Activated CD4-positive, alpha-beta T cell treated with anti-CD3 and anti-CD28 coated beads for 36 hours (primary cell): ENCODE measurements around the gene AMHR2. TPM values are rescaled to one million over a fixed set of nuclear protein-coding genes. Genes with fewer than 3 reads are reported as not detected.

Experiments used
- ATAC-seq: fragments of 200-7000 bp; cut with Tn5 transposase; one replicate; pipeline ENCODE4 v1.10.0; 2021; ENCODE audit warnings: mild to moderate bottlenecking, moderate library complexity
- CTCF ChIA-PET: fragments of 350-600 bp; sonication (Branson Sonifier 250); formaldehyde crosslinking; loops from one replicate; lab custom pipeline; 2021; ENCODE audit warnings: antibody characterized with exemption; lab: Charles Lee
- POLR2A ChIA-PET: fragments of 350-600 bp; sonication (Branson Sonifier 250); formaldehyde crosslinking; loops from one replicate; lab custom pipeline; 2021; ENCODE audit warnings: antibody characterized with exemption, inconsistent platforms; lab: Charles Lee
- DNase-seq: peaks from one replicate; pipeline ENCODE4 v3.0.0-alpha.2; 2020
- H3K27ac Mint-ChIP-seq: one replicate; pipeline ENCODE4 v1.8.0; 2021; ENCODE audit warnings: mixed read lengths
- H3K27me3 Mint-ChIP-seq: one replicate; pipeline ENCODE4 v1.8.0; 2021; ENCODE audit warnings: mixed read lengths
- H3K36me3 Mint-ChIP-seq: one replicate; pipeline ENCODE4 v1.8.0; 2021; ENCODE audit warnings: low read depth, mixed read lengths
- H3K4me1 Mint-ChIP-seq: one replicate; pipeline ENCODE4 v1.8.0; 2021; ENCODE audit warnings: mixed read lengths
- H3K4me3 Mint-ChIP-seq: one replicate; pipeline ENCODE4 v1.8.0; 2021; ENCODE audit warnings: mild to moderate bottlenecking, moderate library complexity, mixed read lengths
- H3K9me3 Mint-ChIP-seq: one replicate; pipeline ENCODE4 v1.8.0; 2021; ENCODE audit warnings: low read depth, mixed read lengths
- intact Hi-C, 2 experiments: fragments of 100-400 bp; cut with DNase I in 1 of 2; cut with micrococcal nuclease in 1 of 2; formaldehyde crosslinking; loops; one replicate each; pipeline versions ENCODE4 v1.14.2 to v1.15.1; 2022 to 2024; cut with DNase I, micrococcal nuclease
- total RNA-seq, 2 experiments: library from RNA; stranded (reverse); gene quantifications; one replicate each; pipeline ENCODE4 v1.2.3, GENCODE V29; 2021

AMHR2 gene
- total RNA-seq, 2 experiments from 2014 or later = not detected

DNA sequence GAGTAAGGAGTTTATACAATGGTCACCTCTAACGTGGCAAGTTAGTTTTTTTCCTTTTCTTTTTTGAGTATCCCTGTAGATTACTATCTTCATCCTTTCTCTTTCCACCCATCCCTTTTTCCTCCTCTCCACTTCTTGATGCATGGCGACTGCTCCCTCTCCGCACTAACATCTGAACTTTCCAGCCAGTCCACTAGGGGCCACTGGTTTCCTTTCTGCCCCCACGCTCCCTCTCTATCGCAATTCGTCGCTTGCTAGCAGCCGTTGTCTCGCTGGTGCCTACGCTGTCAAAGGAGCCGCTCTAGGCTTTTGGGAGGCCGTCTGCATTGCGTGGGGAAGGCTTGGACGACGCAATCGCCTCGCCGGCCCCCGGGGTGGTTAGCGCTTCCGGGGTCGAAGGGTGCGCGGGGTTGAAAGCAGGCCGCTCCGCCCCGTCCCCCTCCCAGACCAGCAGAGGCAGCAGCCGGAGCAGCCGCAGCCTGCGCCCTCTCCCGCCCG is 28.1 kb downstream of the AMHR2 start, which contains the start of gene PCBP2:
TSS of gene PCBP2 (plus strand) at position 442 of the 498 bp plus-strand sequence. CDS start 2,699 bp downstream, outside the sequence.
- CTCF ChIA-PET = interaction anchor here (0.6 to 1.6 kb wide), 9 partner anchors 10 to 273 kb away, joined by 3 to 8 read pairs (median 3); partner anchors contain the start of genes AAAS and PRR13
- peak; percentile 97 for ATAC-seq
- H3K27ac Mint-ChIP-seq = peak within 1 kb of the TSS; percentile 96
- intact Hi-C loops = loop anchor here (1.0 to 5.0 kb wide), 16 partner anchors 10 to 826 kb away; partner anchors contain the start of genes PRR13 (in 2 of the 2), TARBP2 (in 2 of the 2), AAAS (in 1 of the 2) and ATF7 (in 1 of the 2)
- H3K27me3 Mint-ChIP-seq = no peaks in the 10 kb centered on the region
- POLR2A ChIA-PET = no interaction called here
- H3K4me1 Mint-ChIP-seq = peaks cover 27% of the 10 kb centered on the region
- H3K36me3 Mint-ChIP-seq = peaks cover 50% of the 10 kb centered on the region
- H3K4me3 Mint-ChIP-seq = peak within 1 kb of the TSS; percentile 94
- no peaks in the 10 kb centered on the region for H3K9me3 Mint-ChIP-seq
- DNase-seq = peak; percentile 99

DNA sequence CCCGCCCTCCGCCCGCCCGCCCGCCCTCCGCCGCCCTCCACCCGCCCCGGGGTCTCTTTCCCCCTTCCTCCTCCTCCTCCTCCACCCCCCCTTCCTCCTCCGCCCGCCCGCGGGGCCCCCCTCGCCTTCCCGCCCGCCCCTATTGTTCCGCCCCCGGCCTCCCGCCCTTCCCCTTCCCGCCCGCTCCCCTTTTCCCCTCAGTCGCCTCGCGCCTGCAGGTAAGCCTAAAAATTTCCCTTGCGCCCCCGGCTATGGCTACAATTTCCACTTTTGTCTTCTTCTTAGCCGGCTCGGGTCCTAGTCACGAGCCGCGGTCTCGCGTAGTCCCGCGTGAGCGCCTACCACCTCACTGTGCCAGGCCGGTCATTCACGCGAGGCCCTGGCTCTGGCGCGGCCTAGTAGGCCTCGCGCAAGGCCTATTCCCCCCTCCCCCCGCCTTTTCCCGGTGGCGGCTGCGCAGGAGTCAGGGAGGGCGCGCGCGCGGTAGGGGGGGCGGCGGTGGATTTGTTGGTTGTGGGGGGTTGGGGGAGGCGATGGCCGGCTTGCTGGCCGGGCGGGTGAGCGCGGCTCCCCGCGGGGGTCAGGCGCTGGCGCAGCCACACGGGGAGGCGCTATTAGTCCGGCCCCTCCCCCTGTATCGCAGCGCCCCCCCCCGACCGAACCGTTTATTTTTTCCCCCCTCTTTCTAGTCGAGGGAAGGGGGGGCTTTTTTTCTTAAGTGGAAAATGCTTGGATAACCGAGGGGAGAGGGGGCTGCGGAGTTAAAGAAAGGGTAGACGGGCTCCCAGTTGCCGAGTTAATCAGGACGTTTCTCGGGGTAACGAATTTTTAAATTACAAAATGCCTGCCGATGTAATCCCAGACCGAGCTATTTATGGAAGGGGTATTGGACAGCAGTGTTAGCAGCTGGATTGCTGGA is 28.8 kb downstream of the AMHR2 start:
- ATAC-seq (peak; percentile 14), DNase-seq (peak; percentile 84)
- H3K4me1 Mint-ChIP-seq = peaks cover 27% of the 10 kb centered on the region
- ChIA-PET POLR2A (interaction anchor here (0.6 kb wide), 1 partner anchor 22 kb away, joined by 6 read pairs; no protein-coding TSS in a partner anchor), CTCF (interaction anchor here (0.6 to 4.5 kb wide), 7 partner anchors 10 to 131 kb away, joined by 3 to 32 read pairs (median 3); no protein-coding TSS in a partner anchor)
- H3K9me3 Mint-ChIP-seq = no peaks in the 10 kb centered on the region
- H3K4me3 Mint-ChIP-seq = peak overlapping the region; percentile 94
- H3K27ac Mint-ChIP-seq = peak overlapping the region; percentile 96
- peaks cover 51% of the 10 kb centered on the region for H3K36me3 Mint-ChIP-seq
- intact Hi-C loops = loop anchor here (1.0 to 5.0 kb wide), 10 partner anchors 16 to 825 kb away; partner anchors contain the start of genes TARBP2 (in 2 of the 2), EIF4B (in 1 of the 2), MYG1 (in 1 of the 2) and PFDN5 (in 1 of the 2)
- no peaks in the 10 kb centered on the region for H3K27me3 Mint-ChIP-seq

DNA sequence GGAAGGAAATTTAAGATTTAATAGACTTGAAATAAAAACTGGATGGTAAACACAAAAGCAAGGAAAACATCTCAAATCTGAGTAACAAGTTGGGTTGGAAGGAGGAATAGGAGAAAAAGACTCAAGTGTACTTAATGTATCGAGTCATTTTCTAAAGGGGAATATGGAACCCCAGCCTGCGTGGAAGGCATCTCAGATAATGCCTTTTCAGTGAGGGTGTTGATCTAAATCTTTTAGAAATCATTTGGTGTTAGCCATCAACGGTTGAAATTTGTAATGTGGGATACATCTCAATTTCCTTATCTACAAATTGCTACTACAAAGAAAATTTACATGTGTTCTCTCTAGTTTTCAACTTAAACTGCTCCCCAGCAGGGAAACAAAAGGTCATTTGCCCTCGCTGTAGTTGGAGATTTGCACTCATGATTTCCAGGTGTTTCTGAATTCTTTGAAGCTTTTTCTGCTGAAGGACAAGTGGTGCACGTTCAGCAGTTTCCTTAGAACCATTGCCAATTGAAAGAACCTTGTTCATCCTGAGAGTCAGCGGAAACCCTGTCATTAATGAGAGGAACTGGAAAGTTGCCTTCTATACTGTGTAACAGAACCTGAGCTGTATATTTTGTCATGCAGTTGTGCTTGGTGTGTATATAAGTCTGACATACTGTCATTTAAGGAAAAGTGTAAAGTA is 30.4 kb downstream of the AMHR2 start:
- ChIA-PET POLR2A (interaction anchor here (0.7 to 3.6 kb wide), 5 partner anchors 11 to 75 kb away, joined by 3 to 19 read pairs (median 11); partner anchors contain the start of gene SP1), CTCF (interaction anchor here (0.6 to 4.5 kb wide), 5 partner anchors 22 to 667 kb away, joined by 3 to 32 read pairs (median 3); partner anchors contain the start of genes AAAS and SP1)
- intact Hi-C loops = loop anchor here (2.0 to 5.0 kb wide), 6 partner anchors 15 to 823 kb away; partner anchors contain the start of gene TARBP2 (in 1 of the 2)
- H3K4me1 Mint-ChIP-seq = peaks cover 31% of the 10 kb centered on the region
- no peak for DNase-seq
- no peaks in the 10 kb centered on the region for H3K9me3 Mint-ChIP-seq
- peak overlapping the region; percentile 94 for H3K4me3 Mint-ChIP-seq
- peaks cover 53% of the 10 kb centered on the region for H3K36me3 Mint-ChIP-seq
- no peak for ATAC-seq
- peak overlapping the region; percentile 62 for H3K27ac Mint-ChIP-seq
- no peaks in the 10 kb centered on the region for H3K27me3 Mint-ChIP-seq

DNA sequence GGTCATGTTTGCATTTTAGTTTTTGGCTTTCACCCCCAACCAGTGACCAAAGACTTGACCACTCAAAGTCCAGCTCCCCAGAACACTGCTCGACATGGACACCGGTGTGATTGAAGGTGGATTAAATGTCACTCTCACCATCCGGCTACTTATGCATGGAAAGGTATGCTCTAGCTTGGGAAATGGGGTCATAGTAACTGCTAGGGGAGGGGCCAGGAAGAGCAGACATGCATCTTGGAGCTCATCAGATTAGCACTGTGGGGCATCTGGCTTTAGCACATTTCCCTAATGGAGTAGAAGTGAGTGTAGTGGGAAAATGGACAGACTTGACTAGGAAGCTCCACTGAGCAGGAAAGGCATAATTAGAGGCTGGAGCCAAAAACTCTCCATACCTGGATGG is 31.1 kb downstream of the AMHR2 start:
- DNase-seq (no peak), ATAC-seq (no peak)
- Mint-ChIP-seq H3K36me3 (peaks cover 56% of the 10 kb centered on the region), H3K27me3 (no peaks in the 10 kb centered on the region), H3K4me3 (peak overlapping the region; percentile 94), H3K27ac (peak overlapping the region; percentile 62), H3K9me3 (no peaks in the 10 kb centered on the region), H3K4me1 (peaks cover 33% of the 10 kb centered on the region)
- intact Hi-C loops = loop anchor here in 1 of 2 experiments (2.0 to 5.0 kb wide), 2 partner anchors 20 to 823 kb away; no protein-coding TSS in a partner anchor
- CTCF ChIA-PET = interaction anchor here (0.6 to 4.5 kb wide), 4 partner anchors 9 to 666 kb away, joined by 3 to 32 read pairs (median 4); partner anchors contain the start of gene AAAS
- POLR2A ChIA-PET = interaction anchor here (0.7 to 3.6 kb wide), 7 partner anchors 10 to 75 kb away, joined by 3 to 19 read pairs (median 7); partner anchors contain the start of gene SP1

DNA sequence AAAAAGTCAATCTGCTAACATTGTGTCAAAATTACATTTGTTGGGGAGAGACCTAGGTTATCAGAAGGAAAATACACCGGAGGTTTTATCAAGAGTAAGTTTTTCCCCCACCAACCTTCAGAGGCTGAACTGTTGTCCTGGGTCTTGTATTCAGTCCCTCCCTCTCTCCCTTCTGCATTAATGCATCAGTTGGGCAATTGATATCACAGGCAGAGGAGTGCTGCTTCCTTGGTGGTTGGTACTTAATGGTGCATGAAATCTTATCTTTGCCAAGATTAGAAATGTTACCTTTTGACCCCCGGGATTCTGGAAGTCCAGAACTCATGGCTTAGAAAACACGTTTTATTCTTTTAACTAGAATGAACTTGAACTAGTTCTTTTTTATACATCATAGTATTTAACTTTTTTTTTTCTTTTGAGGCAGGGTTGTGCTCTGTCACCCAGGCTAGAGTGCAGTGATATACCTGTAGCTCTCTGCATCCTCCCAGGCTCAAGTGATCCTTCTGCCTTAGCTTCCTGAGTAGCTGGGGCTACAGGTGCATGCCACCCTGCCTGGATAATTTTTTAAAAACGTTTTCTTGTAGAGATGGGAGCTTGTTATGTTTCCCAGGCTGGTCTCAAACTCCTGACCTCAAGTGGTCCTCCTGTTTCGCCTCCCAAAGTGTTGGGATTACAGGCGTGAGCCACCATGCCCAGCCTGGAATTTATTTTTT is 33.2 kb downstream of the AMHR2 start:
- Mint-ChIP-seq H3K4me3 (no peak overlapping the region), H3K27ac (no peak overlapping the region), H3K36me3 (peaks cover 78% of the 10 kb centered on the region), H3K4me1 (peaks cover 42% of the 10 kb centered on the region), H3K27me3 (no peaks in the 10 kb centered on the region), H3K9me3 (no peaks in the 10 kb centered on the region)
- no peak for DNase-seq
- POLR2A ChIA-PET = interaction anchor here (1.0 to 3.6 kb wide), 4 partner anchors 13 to 33 kb away, joined by 3 to 18 read pairs (median 4); no protein-coding TSS in a partner anchor
- ATAC-seq = no peak
- intact Hi-C loops = loop anchor here in 1 of 2 experiments (2.0 kb wide), 1 partner anchor 16 kb away; no protein-coding TSS in a partner anchor
- CTCF ChIA-PET = interaction anchor here (0.6 to 4.5 kb wide), 2 partner anchors 19 to 77 kb away, joined by 3 to 32 read pairs; no protein-coding TSS in a partner anchor

DNA sequence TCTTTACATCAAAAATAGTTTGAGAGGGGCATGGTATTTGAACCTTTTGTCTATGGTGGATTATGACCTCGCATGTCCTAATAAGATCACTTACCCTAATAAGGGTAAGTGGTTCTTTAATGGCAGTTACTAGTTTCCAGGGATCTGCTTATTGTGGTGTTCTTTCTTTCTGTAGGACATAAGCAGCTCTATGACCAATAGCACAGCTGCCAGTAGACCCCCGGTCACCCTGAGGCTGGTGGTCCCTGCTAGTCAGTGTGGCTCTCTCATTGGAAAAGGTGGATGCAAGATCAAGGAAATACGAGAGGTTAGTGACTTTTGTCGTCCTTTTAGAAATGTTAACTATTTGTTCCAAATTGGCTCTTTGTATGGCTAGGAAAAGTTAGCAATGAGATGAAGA is 35.4 kb downstream of the AMHR2 start:
- no peaks in the 10 kb centered on the region for H3K9me3 Mint-ChIP-seq
- no peak for DNase-seq
- peaks cover 46% of the 10 kb centered on the region for H3K4me1 Mint-ChIP-seq
- peaks cover 83% of the 10 kb centered on the region for H3K36me3 Mint-ChIP-seq
- CTCF ChIA-PET = interaction anchor here (1.8 to 2.1 kb wide), 2 partner anchors 14 to 23 kb away, joined by 5 to 8 read pairs; no protein-coding TSS in a partner anchor
- no peak for ATAC-seq
- H3K4me3 Mint-ChIP-seq = no peak overlapping the region
- peak overlapping the region; percentile 47 for H3K27ac Mint-ChIP-seq
- POLR2A ChIA-PET = interaction anchor here (0.6 to 0.7 kb wide), 3 partner anchors 11 to 20 kb away, joined by 3 to 4 read pairs (median 4); no protein-coding TSS in a partner anchor
- intact Hi-C loops = no loop called here
- no peaks in the 10 kb centered on the region for H3K27me3 Mint-ChIP-seq

DNA sequence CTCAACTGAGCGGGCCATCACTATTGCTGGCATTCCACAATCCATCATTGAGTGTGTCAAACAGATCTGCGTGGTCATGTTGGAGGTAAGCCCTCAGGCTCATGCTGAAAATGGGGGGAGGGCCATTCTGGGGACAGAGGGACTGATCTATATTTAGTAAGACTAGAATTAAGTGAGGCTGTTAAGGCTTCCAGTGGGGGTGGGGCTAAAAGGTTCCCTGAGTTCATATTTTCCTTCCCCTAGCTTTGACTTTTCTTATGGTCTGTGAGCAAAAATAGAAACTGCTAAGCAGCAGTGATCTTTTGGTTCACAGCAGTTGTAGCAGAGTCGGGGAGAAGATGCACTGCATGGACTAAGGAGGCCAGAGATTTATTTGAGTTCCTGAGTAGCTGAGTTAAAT is 37.4 kb downstream of the AMHR2 start:
- Mint-ChIP-seq H3K27me3 (no peaks in the 10 kb centered on the region), H3K4me1 (peaks cover 43% of the 10 kb centered on the region), H3K27ac (peak overlapping the region; percentile 80), H3K36me3 (peaks cover 83% of the 10 kb centered on the region), H3K4me3 (no peak overlapping the region), H3K9me3 (no peaks in the 10 kb centered on the region)
- intact Hi-C loops = loop anchor here (1.0 to 5.0 kb wide), 2 partner anchors 9 to 439 kb away; no protein-coding TSS in a partner anchor
- DNase-seq (no peak), ATAC-seq (no peak)
- POLR2A ChIA-PET = interaction anchor here (0.6 to 1.1 kb wide), 2 partner anchors 108 to 175 kb away, joined by 3 read pairs; no protein-coding TSS in a partner anchor
- CTCF ChIA-PET = interaction anchor here (0.5 to 1.1 kb wide), 2 partner anchors 15 to 436 kb away, joined by 3 read pairs; no protein-coding TSS in a partner anchor

DNA sequence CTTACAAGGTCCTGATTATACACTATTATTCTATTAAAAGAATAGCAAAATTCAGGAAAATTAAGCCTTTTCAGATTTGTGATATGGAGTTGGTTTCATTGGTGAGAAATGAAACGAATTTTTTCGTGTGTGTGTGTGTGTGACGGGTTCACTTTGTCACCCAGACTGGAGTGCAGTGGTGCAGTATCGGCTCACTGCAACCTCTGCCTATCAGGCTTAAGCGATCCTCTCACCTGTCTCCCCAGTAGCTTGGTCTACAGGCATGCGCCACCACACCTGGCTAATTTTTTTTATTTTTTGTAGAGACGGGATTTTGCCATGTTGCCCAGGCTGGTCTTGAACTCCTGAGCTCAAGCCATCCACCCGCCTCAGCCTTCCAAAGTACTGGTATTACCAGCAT is 37.9 kb downstream of the AMHR2 start:
- Mint-ChIP-seq H3K9me3 (no peaks in the 10 kb centered on the region), H3K27ac (no peak overlapping the region), H3K36me3 (peaks cover 84% of the 10 kb centered on the region), H3K4me1 (peaks cover 43% of the 10 kb centered on the region), H3K27me3 (no peaks in the 10 kb centered on the region), H3K4me3 (no peak overlapping the region)
- intact Hi-C loops = loop anchor here (1.0 to 5.0 kb wide), 2 partner anchors 9 to 439 kb away; no protein-coding TSS in a partner anchor
- CTCF ChIA-PET = interaction anchor here (0.5 to 1.1 kb wide), 2 partner anchors 15 to 436 kb away, joined by 3 read pairs; no protein-coding TSS in a partner anchor
- no peak for DNase-seq
- POLR2A ChIA-PET = interaction anchor here (0.6 to 1.3 kb wide), 4 partner anchors 20 to 109 kb away, joined by 3 to 6 read pairs (median 4); partner anchors contain the start of genes PRR13 and TARBP2
- ATAC-seq = no peak

DNA sequence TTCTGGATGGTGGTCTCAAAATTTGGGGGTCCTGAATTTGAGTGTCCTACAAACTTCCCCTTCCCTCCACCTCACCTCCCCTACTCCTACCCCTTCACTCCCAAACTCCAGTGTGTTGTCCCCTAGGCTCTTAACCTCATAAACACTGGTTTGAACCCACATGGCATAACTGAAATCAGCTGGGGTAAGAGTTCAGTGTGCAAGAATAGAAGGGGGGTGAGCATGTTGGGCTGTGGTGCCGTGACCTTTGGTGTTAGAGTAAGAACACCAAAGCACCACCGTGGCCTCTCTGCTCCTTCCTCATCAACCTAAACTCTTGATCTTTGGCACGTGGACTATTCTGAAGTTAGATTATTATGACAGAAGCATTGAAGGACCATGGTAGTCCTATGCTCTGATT is 39.3 kb downstream of the AMHR2 start:
- DNase-seq = no peak
- CTCF ChIA-PET = no interaction called here
- intact Hi-C loops = loop anchor here (5.0 kb wide), 1 partner anchor 441 kb away; no protein-coding TSS in a partner anchor
- Mint-ChIP-seq H3K9me3 (no peaks in the 10 kb centered on the region), H3K4me3 (no peak overlapping the region), H3K27me3 (no peaks in the 10 kb centered on the region), H3K4me1 (peaks cover 43% of the 10 kb centered on the region), H3K27ac (no peak overlapping the region), H3K36me3 (peaks cover 93% of the 10 kb centered on the region)
- POLR2A ChIA-PET = interaction anchor here (0.6 to 4.2 kb wide), 3 partner anchors 10 to 38 kb away, joined by 3 to 36 read pairs (median 4); partner anchors contain the start of gene TARBP2
- no peak for ATAC-seq
